H1 (cell line): Measurements from ENCODE around the gene WDCP. TPM values are rescaled to one million over a fixed set of nuclear protein-coding genes. Genes with fewer than 3 reads are reported as not detected.
A peak's percentile ranks its signal among the peaks of the same experiment; 100 is the strongest.

Source experiments
- CTCF ChIA-PET: fragments of 300-600 bp; sonication (Branson Sonifier 250); formaldehyde crosslinking; loops from one replicate; lab custom pipeline; 2021; ENCODE audit not compliant: partially characterized antibody; lab: Charles Lee
- POLR2A ChIA-PET: fragments of 300-600 bp; sonication (Branson Sonifier 250); formaldehyde crosslinking; loops from one replicate; lab custom pipeline; 2021; ENCODE audit warnings: inconsistent platforms; ENCODE audit not compliant: partially characterized antibody; lab: Charles Lee
- DNase-seq, 2 experiments: peaks; one replicate each; pipeline versions ENCODE4 v3.0.0 to v3.0.0-alpha.2; 2010 to 2022; ENCODE audit warnings: low spot score in 2 of 2, low read depth in 1 of 2, mixed read lengths in 1 of 2
- FAIRE-seq: peaks from 2 replicates; lab custom pipeline; 2011; peaks lifted over from hg19 to GRCh38; lab: Jason Lieb, UNC
- H2AFZ ChIP-seq: 2 replicates; pipeline ENCODE4 v1.8.1; 2012; ENCODE audit warnings: low read length, inconsistent platforms
- H2AK5ac ChIP-seq: 2 replicates; pipeline ENCODE4 v1.6.1; 2013; ENCODE audit warnings: low read depth, low read length
- H2BK120ac ChIP-seq: replicated peaks from 2 replicates; pipeline ENCODE3; 2013; ENCODE audit warnings: low read depth, low read length, inconsistent platforms
- H2BK12ac ChIP-seq: 2 replicates; pipeline ENCODE4 v1.6.1; 2013; ENCODE audit warnings: low read depth, low read length
- H2BK15ac ChIP-seq: 2 replicates; pipeline ENCODE4 v1.6.1; 2013; ENCODE audit warnings: low read length
- H2BK20ac ChIP-seq: 2 replicates; pipeline ENCODE4 v1.6.1; 2013; ENCODE audit warnings: low read length
- H2BK5ac ChIP-seq: 2 replicates; pipeline ENCODE4 v1.6.1; 2013; ENCODE audit warnings: low read depth, low read length
- H3K14ac ChIP-seq: 2 replicates; pipeline ENCODE4 v1.6.1; 2013; ENCODE audit warnings: inconsistent platforms; ENCODE audit not compliant: insufficient read length
- H3K18ac ChIP-seq: 2 replicates; pipeline ENCODE4 v1.6.1; 2013; ENCODE audit warnings: low read length; ENCODE audit errors: extremely low read depth
- H3K23ac ChIP-seq: 2 replicates; pipeline ENCODE4 v1.6.1; 2013; ENCODE audit warnings: inconsistent platforms; ENCODE audit not compliant: insufficient read length
- H3K23me2 ChIP-seq: 2 replicates; pipeline ENCODE4 v1.6.1; 2013; ENCODE audit warnings: low read depth, low read length
- H3K27ac ChIP-seq: 2 replicates; pipeline ENCODE4 v1.6.1; 2011; ENCODE audit warnings: low read depth, low read length, inconsistent platforms
- H3K27me3 ChIP-seq, 4 experiments: replicated peaks in 1 of 4; 1 replicate in 1 of 4; 2 replicates in 3 of 4; pipeline versions ENCODE4 v1.6.1 to v1.8.1; 2011 to 2013; ENCODE audit warnings: low read length in 3 of 4, mild to moderate bottlenecking in 3 of 4, inconsistent platforms in 2 of 4, mixed read lengths in 2 of 4, moderate library complexity in 1 of 4; ENCODE audit not compliant: control insufficient read depth in 3 of 4, insufficient read depth in 3 of 4; ENCODE audit errors: extremely low read depth in 1 of 4
- H3K36me3 ChIP-seq, 4 experiments: 2 replicates each; pipeline versions ENCODE4 v1.6.1 to v1.8.1; 2011 to 2013; ENCODE audit warnings: mild to moderate bottlenecking in 4 of 4, low read length in 3 of 4, moderate library complexity in 2 of 4, control low read depth in 1 of 4, inconsistent platforms in 1 of 4; ENCODE audit not compliant: insufficient read depth in 4 of 4, control insufficient read depth in 2 of 4
- H3K4ac ChIP-seq: replicated peaks from 2 replicates; pipeline ENCODE3; 2013; ENCODE audit warnings: low read length, low read depth, mixed read lengths, inconsistent platforms; ENCODE audit not compliant: insufficient read length
- H3K4me1 ChIP-seq, 4 experiments: replicated peaks in 1 of 4; 1 replicate in 1 of 4; 2 replicates in 3 of 4; pipeline versions ENCODE4 v1.6.1 to v1.8.1; 2011 to 2013; ENCODE audit warnings: low read length in 3 of 4, inconsistent platforms in 2 of 4, mixed read lengths in 1 of 4; ENCODE audit not compliant: insufficient read depth in 4 of 4, control insufficient read depth in 3 of 4
- H3K4me2 ChIP-seq, 2 experiments: 2 replicates each; pipeline versions ENCODE4 v1.6.1 to v1.8.1; 2011 to 2013; ENCODE audit warnings: low read depth in 2 of 2, low read length in 2 of 2, control low read depth in 1 of 2, inconsistent platforms in 1 of 2, mild to moderate bottlenecking in 1 of 2; ENCODE audit not compliant: insufficient read depth in 1 of 2
- H3K4me3 ChIP-seq, 4 experiments: fragments of 200-600, 300-600 bp in 1 of 4; sonication (generic), shearing (Covaris generic), sonication (Bioruptor Twin) in 1 of 4; 2 replicates each; pipeline versions ENCODE4 v1.5.1 to v1.8.1; 2011 to 2016; ENCODE audit warnings: low read length in 4 of 4, low read depth in 3 of 4, control low read depth in 2 of 4, inconsistent platforms in 2 of 4, mild to moderate bottlenecking in 2 of 4, mixed read lengths in 1 of 4, moderate library complexity in 1 of 4; ENCODE audit not compliant: insufficient read depth in 2 of 4; ENCODE audit errors: extremely low read depth in 1 of 4
- H3K56ac ChIP-seq: replicated peaks from 2 replicates; pipeline ENCODE3; 2013; ENCODE audit warnings: low read depth, mild to moderate bottlenecking, mixed read lengths, low read length, inconsistent platforms; ENCODE audit not compliant: insufficient read length
- H3K79me1 ChIP-seq: 2 replicates; pipeline ENCODE4 v1.6.1; 2013; ENCODE audit warnings: low read depth, low read length, control low read depth
- H3K79me2 ChIP-seq, 2 experiments: 2 replicates each; pipeline versions ENCODE4 v1.6.1 to v1.8.1; 2012 to 2013; ENCODE audit warnings: low read length in 2 of 2, mild to moderate bottlenecking in 2 of 2, inconsistent platforms in 1 of 2; ENCODE audit not compliant: insufficient read depth in 2 of 2, control insufficient read depth in 1 of 2
- H3K9ac ChIP-seq, 4 experiments: replicated peaks in 1 of 4; 1 replicate in 1 of 4; 2 replicates in 3 of 4; pipeline versions ENCODE4 v1.6.1 to v1.8.1; 2011 to 2013; ENCODE audit warnings: low read depth in 3 of 4, low read length in 3 of 4, control low read depth in 2 of 4, mild to moderate bottlenecking in 2 of 4, moderate library complexity in 2 of 4, inconsistent platforms in 1 of 4; ENCODE audit errors: extremely low read depth in 1 of 4
- H3K9me3 ChIP-seq, 2 experiments: 2 replicates each; pipeline versions ENCODE4 v1.6.1 to v1.8.1; 2012 to 2013; ENCODE audit warnings: mild to moderate bottlenecking in 2 of 2, moderate library complexity in 2 of 2, control low read depth in 1 of 2, inconsistent platforms in 1 of 2, low read depth in 1 of 2, low read length in 1 of 2, mixed read lengths in 1 of 2; ENCODE audit not compliant: insufficient read depth in 2 of 2
- H4K20me1 ChIP-seq, 2 experiments: replicated peaks in 1 of 2; 2 replicates each; pipeline versions ENCODE3 to v1.8.1; 2011 to 2013; ENCODE audit warnings: inconsistent platforms in 2 of 2, low read length in 2 of 2, mild to moderate bottlenecking in 1 of 2; ENCODE audit not compliant: insufficient read depth in 2 of 2, control insufficient read depth in 1 of 2
- H4K5ac ChIP-seq: 2 replicates; pipeline ENCODE4 v1.6.1; 2013; ENCODE audit warnings: low read length, low read depth, mixed read lengths, inconsistent platforms; ENCODE audit not compliant: insufficient read length
- H4K8ac ChIP-seq: 2 replicates; pipeline ENCODE4 v1.8.0; 2013; ENCODE audit warnings: mild to moderate bottlenecking, moderate library complexity, low read length, inconsistent platforms; ENCODE audit not compliant: insufficient read depth; ENCODE audit errors: extremely low read depth
- H4K91ac ChIP-seq: replicated peaks from 2 replicates; pipeline ENCODE3; 2013; ENCODE audit warnings: low read length, mixed read lengths, inconsistent platforms; ENCODE audit not compliant: insufficient read length
- CHD2 ChIP-seq: IDR thresholded peaks from 2 replicates; pipeline ENCODE4 v1.6.1; 2012; ENCODE audit warnings: low read length, improper control_type of control experiment
- HDAC6 ChIP-seq: IDR thresholded peaks from one replicate; pipeline ENCODE4 v1.7.1; 2012; ENCODE audit warnings: low read depth, mild to moderate bottlenecking, inconsistent platforms, low read length, moderate library complexity
- JUN ChIP-seq: IDR thresholded peaks from 2 replicates; pipeline ENCODE4 v1.6.1; 2011; ENCODE audit warnings: low read depth, mild to moderate bottlenecking, improper control_type of control experiment, low read length
- POLR2A ChIP-seq, 2 experiments: IDR thresholded peaks; 1 replicate in 1 of 2; 2 replicates in 1 of 2; pipeline ENCODE4 v1.6.1; 2011; ENCODE audit warnings: low read depth in 2 of 2, low read length in 2 of 2, mild to moderate bottlenecking in 2 of 2; ENCODE audit errors: control extremely low read depth in 1 of 2
- SAP30 ChIP-seq: fragments of 300-600 bp; sonication (generic); IDR thresholded peaks from 2 replicates; pipeline ENCODE4 v1.7.1; 2012; ENCODE audit warnings: low read length, moderate library complexity, mild to moderate bottlenecking, inconsistent platforms; ENCODE audit not compliant: insufficient read depth, insufficient replicate concordance
- SIX5 ChIP-seq: IDR thresholded peaks from 2 replicates; pipeline ENCODE4 v1.6.1; 2011; ENCODE audit warnings: mild to moderate bottlenecking, low read depth, low read length
- SP1 ChIP-seq: IDR thresholded peaks from 2 replicates; pipeline ENCODE4 v1.6.1; 2011; ENCODE audit warnings: low read depth, low read length
- TEAD4 ChIP-seq: IDR thresholded peaks from 2 replicates; pipeline ENCODE4 v1.6.1; 2012; ENCODE audit warnings: low read depth, low read length, inconsistent platforms, mixed read lengths
- YY1 ChIP-seq: IDR thresholded peaks from 2 replicates; pipeline ENCODE4 v1.6.1; 2011; ENCODE audit warnings: low read depth, mild to moderate bottlenecking, low read length
- WGBS, 2 experiments: shearing (Covaris generic) in 1 of 2; methylation state at CpG; one replicate each; pipeline versions ENCODE4 v1.1.6 to v1.1.7; 2013 to 2015; ENCODE audit warnings: low lambda C conversion rate in 2 of 2, mixed read lengths in 2 of 2, inconsistent platforms in 1 of 2, low coverage in 1 of 2, missing lambda C conversion rate in 1 of 2; ENCODE audit not compliant: insufficient replicate concordance in 2 of 2, insufficient coverage in 1 of 2, insufficient read length in 1 of 2; ENCODE audit errors: extremely low coverage in 1 of 2, missing lambda C conversion rate in 1 of 2; 5-methylcytosine and 5-hydroxymethylcytosine counted together
- long read RNA-seq, 2 experiments: library from RNA in 1 of 2; library from capped mRNA in 1 of 2; stranded (forward); transcript quantifications; one replicate each; pipeline ENCODE4 v2.0.0, GENCODE V29; 2021; ENCODE audit warnings: inconsistent platforms in 1 of 2
- polyA minus RNA-seq, 3 experiments: library from RNA; depleted of rRNA, polyadenylated mRNA; stranded (reverse); fragments of >200 nt; gene quantifications; 1 replicate in 2 of 3; 2 replicates in 1 of 3; pipeline ENCODE4 v1.2.3, GENCODE V29; 2011
- polyA plus RNA-seq, 7 experiments: library from polyadenylated mRNA; depleted of rRNA in 3 of 7; stranded (reverse) in 5 of 7; unstranded in 2 of 7; fragments of >200 nt in 5 of 7; fragments of 200-250 nt in 2 of 7; gene quantifications; 1 replicate in 5 of 7; 2 replicates in 1 of 7; 4 replicates in 1 of 7; pipeline versions ENCODE4 v1.2.1 to v1.2.3, GENCODE V29; 2011 to 2013; ENCODE audit warnings: missing spikeins in 2 of 7, mixed read lengths in 2 of 7
- total RNA-seq: library from RNA; stranded (reverse); fragmentation: NEBNext Ultra II Directional; extraction: Animal tissue kit (Norgen Biotek cat#: 25700); gene quantifications from 2 replicates; pipeline ENCODE4 v1.2.1, GENCODE V29; 2021

WDCP gene
- total RNA-seq (37.6 and 40.1 TPM in 2 replicates), polyA plus RNA-seq (2011; rRNA removed) (18.0 and 19.2 TPM in 2 replicates), polyA minus RNA-seq (2011; rRNA and poly(A)+ RNA removed) (119 and 146 TPM in 2 replicates)
- 21.5 TPM for polyA plus RNA-seq (2011; cell fraction: cytosol; rRNA removed)
- 22.9 TPM for polyA plus RNA-seq (2011; cell fraction: nucleus; rRNA removed)
- polyA plus RNA-seq (2012, experiment 1 of 2): 18.2 to 21.5 TPM (median 20.2 TPM) in 4 replicates
- polyA plus RNA-seq (2012, experiment 2 of 2): 1.3 TPM
- 15.0 TPM for polyA plus RNA-seq (2013, experiment 1 of 2)
- 15.4 TPM for polyA plus RNA-seq (2013, experiment 2 of 2)
- 14.8 TPM for polyA minus RNA-seq (2011; cell fraction: cytosol; rRNA and poly(A)+ RNA removed)
- 20.8 TPM for polyA minus RNA-seq (2011; cell fraction: nucleus; rRNA and poly(A)+ RNA removed)
- long read RNA-seq, experiment 1, transcript WDCP-201 (4 exons, 3,817 nt): major isoform, 6 of 17 reads
- long read RNA-seq, experiment 1, partial matches to known transcripts: 4 of 17 reads
- long read RNA-seq, experiment 1, other reads (novel, unspliced or antisense): 7 of 17 reads
- long read RNA-seq, experiment 2, partial matches to known transcripts: 4 of 10 reads
- long read RNA-seq, experiment 2, other reads (novel, unspliced or antisense): 1 of 10 reads

- Histone ChIP-seq H4K8ac (peak within 1 kb of the TSS; percentile 19; the same call in 1 of the 2 replicates), H3K4ac (peak within 1 kb of the TSS; percentile 27), H2AFZ (peak within 1 kb of the TSS; percentile 25), H3K9ac (peak within 1 kb of the TSS; percentile 54 to 96 (median 78)), H3K18ac (peak within 1 kb of the TSS; percentile 73; the same call in 1 of the 2 replicates), H3K36me3 (no peaks in the 10 kb centered on the region), H3K56ac (no peak within 1 kb of the TSS), H2BK120ac (no peak within 1 kb of the TSS), H2BK20ac (no peak within 1 kb of the TSS), H3K4me2 (peak within 1 kb of the TSS; percentile 29 to 73), H3K27me3 (no peaks in the 10 kb centered on the region), H2BK5ac (0 out of 2 replicates have a peak within 1 kb of the TSS, but pooled peaks have one; percentile 20), H2AK5ac (no peak within 1 kb of the TSS), H2BK15ac (no peak within 1 kb of the TSS), H4K91ac (peak within 1 kb of the TSS; percentile 38), H3K14ac (no peak within 1 kb of the TSS), H2BK12ac (peak within 1 kb of the TSS; percentile 52; the same call in 1 of the 2 replicates), H3K9me3 (no peaks in the 10 kb centered on the region), H3K79me1 (peaks cover 2% of the 10 kb centered on the region; the same call in 1 of the 2 replicates), H3K4me1 (peaks cover 5 to 12% (median 6%) of the 10 kb centered on the region in 4 experiments; a peak in 5 of 7 replicates), H3K23me2 (peaks cover 5% of the 10 kb centered on the region; the same call in 1 of the 2 replicates), H3K23ac (no peak within 1 kb of the TSS), H3K79me2 (peaks cover 0 to 40% of the 10 kb centered on the region in 2 experiments; a peak in 3 of 4 replicates), H4K5ac (peak within 1 kb of the TSS; percentile 41), H3K4me3 (peak within 1 kb of the TSS; percentile 73 to 95 (median 84)), H3K27ac (peak within 1 kb of the TSS; percentile 53; the same call in 1 of the 2 replicates), H4K20me1 (peaks cover 0 to 3% of the 10 kb centered on the region in 2 experiments)
- peak; percentile 82 to 94 for DNase-seq
- 2% methylated on average over 36 of the region's 38 CpGs; no CpG with 5 or more reads in 1 of the 2 experiments for WGBS, 2 experiments
- peak; percentile 81 for FAIRE-seq
- ChIA-PET CTCF (interaction anchor here (0.6 to 4.8 kb wide), 7 partner anchors 13 to 190 kb away, joined by 3 to 23 read pairs (median 3); partner anchors contain the start of genes ATAD2B and TP53I3), POLR2A (interaction anchor here (0.7 to 3.1 kb wide), 19 partner anchors 9 to 122 kb away, joined by 3 to 22 read pairs (median 5); partner anchors contain the start of genes ATAD2B, MFSD2B and SF3B6)
- peak; percentile 49 to 88 for TF ChIP-seq POLR2A (IDR thresholded peaks at IDR 0.05; ENCODE audit: control extremely low read depth in 1 of 2, low read depth in 2 of 2, low read length in 2 of 2)
- TF ChIP-seq YY1: no peak
- no peak for TF ChIP-seq HDAC6
- TF ChIP-seq SAP30: peak; percentile 66
- TF ChIP-seq CHD2: peak; percentile 80
- TF ChIP-seq SIX5: peak; percentile 73
- no peak for TF ChIP-seq TEAD4
- TF ChIP-seq SP1: peak; percentile 96
- no peak for TF ChIP-seq JUN
Measured at GRCh38 chr2:24046930-24047702, at the start of gene WDCP. Gene WDCP (minus strand): TSS chr2:24047391. CDS start chr2:24039494, 7,897 bp downstream.
